Keratinocyte (primary cell): Measurements from ENCODE around the gene RIOK2. TPM values are rescaled to one million over a fixed set of nuclear protein-coding genes. Genes with fewer than 3 reads are reported as not detected.

Source experiments
- DNase-seq: peaks from one replicate; pipeline ENCODE4 v3.0.0-alpha.2; 2011; ENCODE audit warnings: low read depth, missing footprints, low spot score
- FAIRE-seq: peaks from 2 replicates; lab custom pipeline; 2011; peaks lifted over from hg19 to GRCh38; lab: Jason Lieb, UNC
- H2AFZ ChIP-seq: 2 replicates; pipeline ENCODE4 v1.6.0; 2012; ENCODE audit warnings: low read length, control low read depth, inconsistent platforms; ENCODE audit not compliant: control insufficient read depth
- H3K27ac ChIP-seq: 2 replicates; pipeline ENCODE4 v1.5.1; 2011; ENCODE audit warnings: low read length; ENCODE audit not compliant: control insufficient read depth, insufficient read depth
- H3K27me3 ChIP-seq: 3 replicates; pipeline ENCODE4 v1.6.0; 2011; ENCODE audit warnings: low read length; ENCODE audit not compliant: control insufficient read depth, insufficient read depth; ENCODE audit errors: extremely low read depth
- H3K36me3 ChIP-seq, 2 experiments: 2 replicates in 1 of 2; 3 replicates in 1 of 2; pipeline ENCODE4 v1.5.1; 2011; ENCODE audit warnings: low read length in 2 of 2, mild to moderate bottlenecking in 1 of 2; ENCODE audit not compliant: control insufficient read depth in 2 of 2, insufficient read depth in 2 of 2; ENCODE audit errors: extremely low read depth in 1 of 2
- H3K4me1 ChIP-seq: 3 replicates; pipeline ENCODE4 v1.5.1; 2011; ENCODE audit warnings: low read length; ENCODE audit not compliant: control insufficient read depth, insufficient read depth; ENCODE audit errors: extremely low read depth
- H3K4me2 ChIP-seq: 3 replicates; pipeline ENCODE4 v1.6.0; 2011; ENCODE audit warnings: low read depth, low read length; ENCODE audit not compliant: control insufficient read depth, insufficient read depth; ENCODE audit errors: extremely low read depth
- H3K4me3 ChIP-seq, 3 experiments: fragments of 200-600 bp in 1 of 3; sonication (generic) in 1 of 3; 2 replicates in 2 of 3; 3 replicates in 1 of 3; pipeline ENCODE4 v1.5.1; 2011 to 2016; ENCODE audit warnings: low read length in 3 of 3, mild to moderate bottlenecking in 3 of 3, control low read depth in 2 of 3, inconsistent platforms in 1 of 3, low read depth in 1 of 3, mixed read lengths in 1 of 3, mixed run types in 1 of 3, moderate library complexity in 1 of 3; ENCODE audit not compliant: control insufficient read depth in 2 of 3, insufficient read depth in 2 of 3; ENCODE audit errors: extremely low read depth in 1 of 3
- H3K79me2 ChIP-seq: 2 replicates; pipeline ENCODE4 v1.6.0; 2012; ENCODE audit warnings: low read length; ENCODE audit not compliant: control insufficient read depth, insufficient read depth
- H3K9ac ChIP-seq: 3 replicates; pipeline ENCODE4 v1.6.0; 2011; ENCODE audit warnings: low read length; ENCODE audit not compliant: control insufficient read depth, insufficient read depth; ENCODE audit errors: extremely low read depth
- H3K9me1 ChIP-seq: 3 replicates; pipeline ENCODE4 v1.6.0; 2011; ENCODE audit warnings: low read length; ENCODE audit not compliant: control insufficient read depth, insufficient read depth; ENCODE audit errors: extremely low read depth
- H3K9me3 ChIP-seq: 2 replicates; pipeline ENCODE4 v1.5.1; 2012; ENCODE audit warnings: low read depth, low read length; ENCODE audit not compliant: control insufficient read depth
- H4K20me1 ChIP-seq: 3 replicates; pipeline ENCODE4 v1.6.0; 2011; ENCODE audit warnings: low read length; ENCODE audit not compliant: control insufficient read depth, insufficient read depth; ENCODE audit errors: extremely low read depth
- EZH2 ChIP-seq: IDR thresholded peaks from one replicate; pipeline ENCODE4 v1.6.1; 2012; ENCODE audit warnings: inconsistent platforms, mild to moderate bottlenecking, low read length, moderate library complexity
- dilution Hi-C: fragments of 300-500 bp; cut with MboI; formaldehyde crosslinking; loops from one replicate; pipeline ENCODE4 v1.7.0; 2020; ENCODE audit warnings: low sequenced_read_pairs; ENCODE audit not compliant: extremely low pct_ligation_motif_present
- polyA plus RNA-seq, 5 experiments: library from polyadenylated mRNA; depleted of rRNA in 3 of 5; stranded (reverse) in 3 of 5; stranded (forward) in 1 of 5; unstranded in 1 of 5; fragments of >200 nt; gene quantifications; 1 replicate in 1 of 5; 2 replicates in 3 of 5; 3 replicates in 1 of 5; pipeline versions ENCODE4 v1.2.1 to v1.2.3, GENCODE V29; 2011 to 2012; ENCODE audit warnings: missing spikeins in 2 of 5, low read depth in 1 of 5, low replicate concordance in 1 of 5
- TF ChIP-seq, protein P1 (sequence below), 3 experiments: IDR thresholded peaks in 1 of 3; conservative IDR thresholded peaks in 1 of 3; optimal IDR thresholded peaks in 1 of 3; 2 replicates in 2 of 3; 3 replicates in 1 of 3; pipeline versions ENCODE3 to v1.5.1; 2011; ENCODE audit warnings: low read length in 3 of 3, mild to moderate bottlenecking in 3 of 3, moderate library complexity in 2 of 3, control low read depth in 1 of 3, inconsistent platforms in 1 of 3; ENCODE audit not compliant: insufficient read depth in 2 of 3; ENCODE audit errors: extremely low read depth in 1 of 3

The RIOK2 gene
- polyA plus RNA-seq, 1 donor (not counting 4 experiments of a cell fraction or from before 2014, with no cell fraction given) = 34.5 TPM

DNA sequence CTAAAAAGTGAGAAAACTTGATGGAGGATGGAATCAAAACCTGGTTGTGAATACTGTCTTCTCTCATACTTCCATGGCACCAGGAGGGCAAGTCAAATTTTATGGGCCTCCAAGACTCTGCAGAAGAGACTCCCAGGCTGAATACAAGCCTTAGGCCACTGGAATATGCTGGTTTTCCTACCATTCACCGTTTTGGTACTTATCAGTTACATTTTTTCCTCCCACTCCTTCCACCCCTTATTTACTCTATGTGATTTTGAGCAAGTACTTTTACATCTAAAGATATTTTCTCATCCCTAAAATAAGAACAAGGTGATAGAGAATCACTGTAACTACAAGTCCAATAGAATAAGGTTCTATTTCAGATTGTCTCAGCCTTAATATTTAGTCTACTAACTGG lies 32.6 kb downstream of the RIOK2 start:
- Histone ChIP-seq H3K9me3 (no peaks in the 10 kb centered on the region), H3K79me2 (no peaks in the 10 kb centered on the region), H3K27me3 (no peaks in the 10 kb centered on the region), H3K4me3 (no peak overlapping the region), H3K27ac (no peak overlapping the region), H3K4me2 (no peak overlapping the region), H3K9ac (no peak overlapping the region), H3K4me1 (no peaks in the 10 kb centered on the region), H3K9me1 (no peaks in the 10 kb centered on the region), H3K36me3 (no peaks in the 10 kb centered on the region), H4K20me1 (no peaks in the 10 kb centered on the region), H2AFZ (no peak overlapping the region)
- TF ChIP-seq, protein P1, sequence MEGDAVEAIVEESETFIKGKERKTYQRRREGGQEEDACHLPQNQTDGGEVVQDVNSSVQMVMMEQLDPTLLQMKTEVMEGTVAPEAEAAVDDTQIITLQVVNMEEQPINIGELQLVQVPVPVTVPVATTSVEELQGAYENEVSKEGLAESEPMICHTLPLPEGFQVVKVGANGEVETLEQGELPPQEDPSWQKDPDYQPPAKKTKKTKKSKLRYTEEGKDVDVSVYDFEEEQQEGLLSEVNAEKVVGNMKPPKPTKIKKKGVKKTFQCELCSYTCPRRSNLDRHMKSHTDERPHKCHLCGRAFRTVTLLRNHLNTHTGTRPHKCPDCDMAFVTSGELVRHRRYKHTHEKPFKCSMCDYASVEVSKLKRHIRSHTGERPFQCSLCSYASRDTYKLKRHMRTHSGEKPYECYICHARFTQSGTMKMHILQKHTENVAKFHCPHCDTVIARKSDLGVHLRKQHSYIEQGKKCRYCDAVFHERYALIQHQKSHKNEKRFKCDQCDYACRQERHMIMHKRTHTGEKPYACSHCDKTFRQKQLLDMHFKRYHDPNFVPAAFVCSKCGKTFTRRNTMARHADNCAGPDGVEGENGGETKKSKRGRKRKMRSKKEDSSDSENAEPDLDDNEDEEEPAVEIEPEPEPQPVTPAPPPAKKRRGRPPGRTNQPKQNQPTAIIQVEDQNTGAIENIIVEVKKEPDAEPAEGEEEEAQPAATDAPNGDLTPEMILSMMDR (optimal IDR thresholded peaks at IDR 0.05 in 1 of 3, IDR thresholded peaks at IDR 0.05 in 1 of 3, conservative IDR thresholded peaks at IDR 0.05 in 1 of 3; ENCODE audit: extremely low read depth in 1 of 3, insufficient read depth in 2 of 3, low read length in 3 of 3) = no peak
- no peak for TF ChIP-seq EZH2
- DNase-seq (no peak), FAIRE-seq (no peak)
- dilution Hi-C loops = loop anchor here (25.0 kb wide), 1 partner anchor 113 kb away; no protein-coding TSS in a partner anchor

DNA sequence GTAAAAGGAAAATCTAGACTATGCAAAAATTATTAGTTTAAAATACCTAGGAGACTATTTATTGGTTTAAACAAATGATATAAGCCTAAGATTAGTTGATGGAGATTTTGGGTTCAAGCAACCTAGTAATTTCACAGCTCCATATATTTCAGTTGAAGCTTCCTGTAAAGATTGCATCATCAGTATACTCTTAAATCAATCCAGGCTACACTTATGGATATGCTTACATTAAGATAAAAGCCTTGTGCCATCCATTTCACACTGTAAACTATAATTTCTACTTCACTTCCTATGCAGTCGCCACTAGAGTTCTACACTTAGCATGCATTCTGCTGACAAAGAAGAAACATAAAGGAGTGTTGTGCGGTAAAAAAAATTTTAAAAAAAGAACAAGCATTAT lies 33.3 kb downstream of the RIOK2 start:
- Histone ChIP-seq H3K4me1 (no peaks in the 10 kb centered on the region), H4K20me1 (no peaks in the 10 kb centered on the region), H3K27ac (no peak overlapping the region), H3K36me3 (no peaks in the 10 kb centered on the region), H3K27me3 (no peaks in the 10 kb centered on the region), H3K4me2 (no peak overlapping the region), H3K9me3 (no peaks in the 10 kb centered on the region), H3K9me1 (no peaks in the 10 kb centered on the region), H3K79me2 (no peaks in the 10 kb centered on the region), H3K9ac (no peak overlapping the region), H3K4me3 (no peak overlapping the region), H2AFZ (no peak overlapping the region)
- DNase-seq (no peak), FAIRE-seq (no peak)
- dilution Hi-C loops = loop anchor here (25.0 kb wide), 1 partner anchor 112 kb away; no protein-coding TSS in a partner anchor
- TF ChIP-seq, protein P1 (optimal IDR thresholded peaks at IDR 0.05 in 1 of 3, IDR thresholded peaks at IDR 0.05 in 1 of 3, conservative IDR thresholded peaks at IDR 0.05 in 1 of 3; ENCODE audit: extremely low read depth in 1 of 3, insufficient read depth in 2 of 3, low read length in 3 of 3) = no peak
- no peak for TF ChIP-seq EZH2
